ENCODE measurements around the gene TMEM253.

TMEM253 gene

DNA sequence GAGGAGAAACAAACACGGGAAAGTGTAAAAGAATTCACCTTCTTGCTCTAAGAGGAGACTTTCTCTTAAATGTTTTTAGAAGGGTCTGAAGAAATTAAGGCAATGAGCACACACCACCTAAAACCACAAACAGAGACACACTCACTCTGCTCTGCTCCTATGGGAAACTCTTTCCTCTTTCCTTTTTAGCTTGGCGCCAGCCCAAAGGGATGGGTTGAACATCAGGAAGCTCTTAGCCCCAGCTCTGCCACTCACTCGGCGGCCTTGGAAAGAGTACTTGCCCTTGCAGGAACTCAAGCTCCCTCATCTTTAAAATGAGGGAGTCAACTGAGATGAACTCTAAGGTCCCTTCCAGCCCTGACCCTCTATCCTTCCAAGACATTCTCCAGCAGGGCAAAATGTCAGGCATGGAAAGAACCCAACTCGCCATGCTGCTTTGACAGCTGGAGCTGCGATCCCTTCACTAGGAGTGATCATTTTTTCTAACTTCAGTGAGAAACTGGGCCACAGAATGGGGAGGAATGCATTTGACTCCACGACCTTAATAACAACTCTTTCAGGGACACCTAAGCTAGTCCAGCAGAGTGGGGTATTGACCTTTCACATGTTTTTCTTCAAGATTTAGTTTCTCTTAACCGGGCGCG lies 44.2 kb upstream of the TMEM253 start:
- CTCF ChIA-PET, result interaction anchor here (0.9 to 2.7 kb wide), 6 partner anchors 9 to 51 kb away, joined by 3 to 11 read pairs (median 4); no protein-coding TSS in a partner anchor
- POLR2A ChIA-PET, result no interaction called here
- TF ChIP-seq, protein P1, sequence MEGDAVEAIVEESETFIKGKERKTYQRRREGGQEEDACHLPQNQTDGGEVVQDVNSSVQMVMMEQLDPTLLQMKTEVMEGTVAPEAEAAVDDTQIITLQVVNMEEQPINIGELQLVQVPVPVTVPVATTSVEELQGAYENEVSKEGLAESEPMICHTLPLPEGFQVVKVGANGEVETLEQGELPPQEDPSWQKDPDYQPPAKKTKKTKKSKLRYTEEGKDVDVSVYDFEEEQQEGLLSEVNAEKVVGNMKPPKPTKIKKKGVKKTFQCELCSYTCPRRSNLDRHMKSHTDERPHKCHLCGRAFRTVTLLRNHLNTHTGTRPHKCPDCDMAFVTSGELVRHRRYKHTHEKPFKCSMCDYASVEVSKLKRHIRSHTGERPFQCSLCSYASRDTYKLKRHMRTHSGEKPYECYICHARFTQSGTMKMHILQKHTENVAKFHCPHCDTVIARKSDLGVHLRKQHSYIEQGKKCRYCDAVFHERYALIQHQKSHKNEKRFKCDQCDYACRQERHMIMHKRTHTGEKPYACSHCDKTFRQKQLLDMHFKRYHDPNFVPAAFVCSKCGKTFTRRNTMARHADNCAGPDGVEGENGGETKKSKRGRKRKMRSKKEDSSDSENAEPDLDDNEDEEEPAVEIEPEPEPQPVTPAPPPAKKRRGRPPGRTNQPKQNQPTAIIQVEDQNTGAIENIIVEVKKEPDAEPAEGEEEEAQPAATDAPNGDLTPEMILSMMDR (IDR thresholded peaks at IDR 0.05; ENCODE audit: control extremely low read depth, extremely low read depth, low read depth, missing control alignments), result no peak
- no peak for DNase-seq (ENCODE audit: extremely low spot score)

DNA sequence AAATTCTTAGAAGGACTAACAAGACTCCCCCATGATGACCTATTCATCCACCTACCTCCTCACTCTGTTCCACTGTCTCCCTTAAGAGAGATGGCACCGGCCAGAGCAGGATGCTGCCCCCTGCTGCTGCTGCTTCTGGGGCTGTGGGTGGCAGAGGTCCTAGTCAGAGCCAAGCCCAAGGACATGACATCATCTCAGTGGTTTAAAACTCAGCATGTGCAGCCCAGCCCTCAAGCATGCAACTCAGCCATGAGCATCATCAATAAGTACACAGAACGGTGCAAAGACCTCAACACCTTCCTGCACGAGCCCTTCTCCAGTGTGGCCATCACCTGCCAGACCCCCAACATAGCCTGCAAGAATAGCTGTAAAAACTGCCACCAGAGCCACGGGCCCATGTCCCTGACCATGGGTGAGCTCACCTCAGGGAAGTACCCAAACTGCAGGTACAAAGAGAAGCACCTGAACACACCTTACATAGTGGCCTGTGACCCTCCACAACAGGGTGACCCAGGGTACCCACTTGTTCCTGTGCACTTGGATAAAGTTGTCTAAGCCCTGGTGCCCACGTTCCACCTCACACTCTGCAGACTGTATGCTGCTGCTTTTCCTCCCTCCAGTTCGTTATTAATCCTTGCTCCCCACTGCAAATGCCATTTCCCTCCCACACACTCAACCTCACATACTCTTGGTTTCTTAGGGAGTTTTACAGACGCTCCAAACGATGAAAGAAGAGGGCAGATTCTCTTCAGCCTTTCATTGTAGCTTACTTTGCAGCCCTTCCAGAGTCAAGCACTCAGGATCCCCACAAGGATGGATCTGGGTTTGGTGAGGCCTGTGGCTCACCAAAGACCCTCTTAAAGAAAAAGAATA lies 42.8 kb upstream of the TMEM253 start, which contains the start of gene RNASE8:
Gene RNASE8, plus strand, starts transcription at position 20 of the 873 bp plus-strand sequence. Its CDS starts 71 bp downstream, at position 91.
- DNase-seq (ENCODE audit: extremely low spot score), result no peak
- TF ChIP-seq, protein P1 (IDR thresholded peaks at IDR 0.05; ENCODE audit: control extremely low read depth, extremely low read depth, low read depth, missing control alignments), result no peak
- POLR2A ChIA-PET, result no interaction called here
- CTCF ChIA-PET, result interaction anchor here (0.9 to 2.7 kb wide), 10 partner anchors 7 to 97 kb away, joined by 3 to 11 read pairs (median 4); partner anchors contain the start of gene ARHGEF40

DNA sequence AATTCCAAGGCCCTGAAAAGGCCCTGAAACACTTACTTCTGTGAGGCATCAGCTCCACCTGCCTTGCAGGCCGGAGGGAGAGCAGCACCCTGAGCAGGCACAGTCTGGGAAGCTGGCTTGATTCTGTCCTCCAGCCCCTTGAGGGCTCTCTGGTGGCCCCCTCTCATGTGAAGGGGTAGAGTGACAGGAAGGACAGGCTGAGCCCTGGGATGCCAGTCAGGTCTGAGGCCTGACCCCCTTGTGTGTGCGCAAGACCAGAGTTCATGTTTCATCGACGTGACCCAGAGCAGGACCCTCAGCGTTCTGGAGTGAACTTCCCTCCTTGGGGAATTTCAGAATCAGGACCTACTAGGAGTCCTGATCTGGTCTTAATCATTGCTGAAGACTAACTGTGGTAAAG lies 42.0 kb upstream of the TMEM253 start:
- TF ChIP-seq, protein P1 (IDR thresholded peaks at IDR 0.05; ENCODE audit: control extremely low read depth, extremely low read depth, low read depth, missing control alignments), result no peak
- no peak for DNase-seq (ENCODE audit: extremely low spot score)
- POLR2A ChIA-PET, result no interaction called here
- CTCF ChIA-PET, result interaction anchor here (0.9 to 2.2 kb wide), 8 partner anchors 10 to 98 kb away, joined by 3 to 11 read pairs (median 4); partner anchors contain the start of gene ARHGEF40

DNA sequence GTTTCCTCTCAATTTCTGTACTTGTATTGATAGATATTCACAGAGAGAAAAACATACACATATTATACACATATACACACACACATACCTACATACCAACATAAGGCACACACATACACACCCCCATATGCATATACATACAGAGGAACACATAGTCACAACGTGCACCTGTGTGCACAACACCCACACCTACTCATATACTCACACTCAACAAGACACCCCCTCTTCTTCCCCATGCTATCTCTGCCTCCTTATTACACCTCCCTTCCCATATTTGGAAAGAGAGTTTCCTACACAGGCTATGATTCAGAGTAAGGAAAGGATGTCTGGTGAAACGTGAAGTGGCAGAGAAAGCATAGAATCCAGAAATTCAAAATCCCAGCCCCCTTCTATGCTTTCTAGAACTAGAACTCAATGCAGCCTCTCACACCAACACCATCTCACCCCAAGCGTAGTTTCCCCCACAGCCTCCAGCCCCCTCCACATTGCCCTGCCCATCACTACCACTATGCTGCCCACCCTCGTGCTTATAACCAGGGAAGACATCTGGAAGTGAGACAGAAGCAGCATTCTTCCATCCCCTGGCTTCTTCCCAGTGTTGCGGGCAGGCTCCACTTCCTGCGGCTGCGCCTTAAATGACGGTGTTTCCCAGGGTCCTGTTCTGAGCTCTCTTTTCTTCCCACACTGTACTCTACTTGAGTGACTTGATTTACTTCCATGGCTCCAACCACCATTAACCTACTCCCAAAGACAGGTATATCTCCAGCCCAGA lies 40.8 kb upstream of the TMEM253 start:
- TF ChIP-seq, protein P1 (IDR thresholded peaks at IDR 0.05; ENCODE audit: control extremely low read depth, extremely low read depth, low read depth, missing control alignments), result no peak
- DNase-seq (ENCODE audit: extremely low spot score), result no peak
- CTCF ChIA-PET, result interaction anchor here (0.6 to 2.2 kb wide), 3 partner anchors 8 to 45 kb away, joined by 3 to 11 read pairs (median 3); no protein-coding TSS in a partner anchor
- POLR2A ChIA-PET, result no interaction called here

DNA sequence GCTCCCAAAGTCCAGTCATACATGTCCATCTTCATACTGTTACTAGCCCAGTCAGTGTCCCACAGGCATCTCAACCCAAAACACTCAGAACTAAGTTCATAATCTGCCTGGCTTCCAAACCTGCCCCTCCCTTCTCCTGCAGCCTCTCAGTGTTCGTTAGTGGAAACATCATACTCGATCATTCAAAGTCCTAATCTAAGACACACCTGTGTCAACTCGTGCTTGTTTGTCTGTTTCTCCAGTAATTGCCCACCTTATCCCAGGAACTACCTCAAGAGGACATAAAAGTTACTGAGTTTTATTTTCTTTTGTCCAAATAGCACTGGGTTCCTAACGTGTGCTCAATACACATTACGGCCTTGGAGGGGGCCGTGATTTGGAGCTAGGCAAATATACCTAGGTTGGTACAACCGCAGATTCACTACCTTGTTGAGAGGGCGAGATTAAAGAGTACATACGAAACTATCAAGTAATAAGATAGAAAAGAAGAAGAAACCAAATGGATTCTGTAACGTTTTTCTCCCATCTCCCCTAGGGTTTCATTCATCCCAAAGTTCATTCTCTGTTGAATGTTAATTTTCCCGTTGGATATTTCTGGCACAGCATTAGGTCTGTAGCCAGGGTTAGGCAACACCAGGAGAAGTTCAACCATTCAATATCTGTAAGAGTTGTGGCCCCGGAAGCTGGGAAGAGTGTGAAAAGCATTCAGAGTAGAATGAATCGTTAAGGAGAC lies 40.1 kb upstream of the TMEM253 start:
- TF ChIP-seq, protein P1 (IDR thresholded peaks at IDR 0.05; ENCODE audit: control extremely low read depth, extremely low read depth, low read depth, missing control alignments), result no peak
- CTCF ChIA-PET, result interaction anchor here (0.6 to 2.4 kb wide), 4 partner anchors 21 to 46 kb away, joined by 3 to 13 read pairs (median 5); no protein-coding TSS in a partner anchor
- no peak for DNase-seq (ENCODE audit: extremely low spot score)
- POLR2A ChIA-PET, result no interaction called here

Data from GM10248 (cell line).